Neural progenitor cell (in vitro differentiated cells): ENCODE measurements around the gene CCDC142.

Experiments used
- EZH2phosphoT487 ChIP-seq: fragments of 200-600 bp; sonication (generic); IDR thresholded peaks from 2 replicates; pipeline ENCODE4 v1.6.1; 2017; ENCODE audit warnings: antibody characterized with exemption
- TF ChIP-seq, protein P1 (sequence below): fragments of 200-600 bp; sonication (generic); IDR thresholded peaks from 2 replicates; pipeline ENCODE4 v1.5.1; 2017; ENCODE audit warnings: antibody characterized with exemption, mild to moderate bottlenecking

DNA sequence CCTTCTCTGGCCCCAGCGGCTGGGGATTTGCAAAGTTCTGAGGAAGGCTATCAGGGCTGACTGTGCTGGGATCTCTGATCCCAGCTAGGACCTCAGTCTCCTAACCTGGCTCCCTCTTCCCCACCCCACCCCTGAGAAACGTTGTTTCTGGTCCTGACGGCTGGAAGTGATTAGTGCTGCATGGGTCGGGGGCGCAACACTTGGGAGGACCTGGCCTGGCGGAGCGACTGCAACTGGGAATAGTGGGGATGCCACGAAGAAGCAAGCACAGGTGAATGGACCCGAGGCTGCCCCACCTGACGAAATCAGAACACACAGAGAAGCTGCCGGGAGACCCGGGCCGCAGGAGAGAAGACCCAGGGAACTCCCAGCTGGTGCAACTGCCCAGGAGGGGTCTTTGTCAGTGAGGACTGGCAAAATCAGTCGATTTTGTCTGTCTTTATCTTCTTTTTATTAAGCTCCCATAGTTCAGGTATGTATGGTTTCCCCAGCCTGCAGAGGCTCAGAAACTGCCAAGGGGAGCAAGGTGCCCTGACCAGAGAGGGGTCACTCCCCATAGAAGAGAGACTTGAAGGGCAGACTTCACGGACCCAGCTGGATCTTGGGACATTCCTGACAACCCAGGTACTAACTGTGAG is 17.3 kb upstream of the CCDC142 start:
- TF ChIP-seq, protein P1, sequence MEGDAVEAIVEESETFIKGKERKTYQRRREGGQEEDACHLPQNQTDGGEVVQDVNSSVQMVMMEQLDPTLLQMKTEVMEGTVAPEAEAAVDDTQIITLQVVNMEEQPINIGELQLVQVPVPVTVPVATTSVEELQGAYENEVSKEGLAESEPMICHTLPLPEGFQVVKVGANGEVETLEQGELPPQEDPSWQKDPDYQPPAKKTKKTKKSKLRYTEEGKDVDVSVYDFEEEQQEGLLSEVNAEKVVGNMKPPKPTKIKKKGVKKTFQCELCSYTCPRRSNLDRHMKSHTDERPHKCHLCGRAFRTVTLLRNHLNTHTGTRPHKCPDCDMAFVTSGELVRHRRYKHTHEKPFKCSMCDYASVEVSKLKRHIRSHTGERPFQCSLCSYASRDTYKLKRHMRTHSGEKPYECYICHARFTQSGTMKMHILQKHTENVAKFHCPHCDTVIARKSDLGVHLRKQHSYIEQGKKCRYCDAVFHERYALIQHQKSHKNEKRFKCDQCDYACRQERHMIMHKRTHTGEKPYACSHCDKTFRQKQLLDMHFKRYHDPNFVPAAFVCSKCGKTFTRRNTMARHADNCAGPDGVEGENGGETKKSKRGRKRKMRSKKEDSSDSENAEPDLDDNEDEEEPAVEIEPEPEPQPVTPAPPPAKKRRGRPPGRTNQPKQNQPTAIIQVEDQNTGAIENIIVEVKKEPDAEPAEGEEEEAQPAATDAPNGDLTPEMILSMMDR: no peak
- no peak for TF ChIP-seq EZH2phosphoT487
